Skeletal muscle satellite cell (primary cell): ENCODE measurements around the gene GTF3C4.

Source experiments
- H3K27me3 ChIP-seq: 2 replicates; pipeline ENCODE4 v1.7.0; 2013; ENCODE audit warnings: low read length; ENCODE audit not compliant: control insufficient read depth, insufficient read depth
- H3K36me3 ChIP-seq: 2 replicates; pipeline ENCODE4 v1.7.0; 2013; ENCODE audit warnings: mild to moderate bottlenecking, control low read depth, low read length; ENCODE audit not compliant: insufficient read depth
- H3K4me1 ChIP-seq: 2 replicates; pipeline ENCODE4 v1.7.0; 2013; ENCODE audit warnings: low read length; ENCODE audit not compliant: control insufficient read depth, insufficient read depth
- H3K4me2 ChIP-seq: 2 replicates; pipeline ENCODE4 v1.7.0; 2013; ENCODE audit warnings: mild to moderate bottlenecking, low read length
- H3K4me3 ChIP-seq: 2 replicates; pipeline ENCODE4 v1.7.0; 2013; ENCODE audit warnings: low read length
- H3K9ac ChIP-seq: 2 replicates; pipeline ENCODE4 v1.7.0; 2013; ENCODE audit warnings: mild to moderate bottlenecking, low read depth, low read length, moderate library complexity
- H3K9me3 ChIP-seq: replicated peaks from 2 replicates; pipeline ENCODE4 v1.7.0; 2013; ENCODE audit warnings: mild to moderate bottlenecking, control low read depth, low read length

Gene GTF3C4

DNA sequence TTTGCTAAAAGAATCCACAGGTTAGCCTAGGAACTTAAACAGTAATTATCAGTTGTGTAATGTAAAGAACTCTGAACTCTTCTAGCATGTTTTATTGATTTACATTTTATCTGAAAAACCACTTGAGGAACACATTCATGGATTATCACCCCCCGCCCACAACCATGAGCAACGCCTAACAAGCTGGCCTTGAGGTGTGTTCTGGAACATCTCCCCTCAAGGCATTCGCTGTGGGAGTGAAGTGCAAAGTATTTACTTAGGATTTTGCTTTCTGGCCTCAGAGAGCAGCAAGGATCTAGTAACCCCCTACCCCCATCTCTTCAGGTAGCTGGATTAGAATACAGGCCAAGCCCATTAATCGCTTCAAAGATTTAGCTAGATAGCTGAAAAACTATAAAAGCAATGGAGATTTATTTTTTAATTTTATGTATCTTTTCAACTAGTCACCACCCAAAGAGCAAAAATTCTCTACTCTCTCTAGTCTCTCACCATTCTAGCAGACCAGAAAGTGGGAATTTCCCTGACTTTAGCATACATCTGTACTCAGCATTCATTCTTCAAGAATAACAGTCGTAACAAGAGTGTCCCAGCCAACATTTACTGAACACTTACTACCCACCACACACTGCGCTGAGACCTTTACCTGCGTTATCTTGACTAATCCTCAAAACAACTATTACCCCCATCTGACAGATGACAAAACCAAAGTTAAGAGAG, 37.7 kb upstream of the GTF3C4 start:
- Histone ChIP-seq H3K27me3 (no peaks in the 10 kb centered on the region), H3K4me1 (peaks cover 14% of the 10 kb centered on the region), H3K9me3 (no peaks in the 10 kb centered on the region), H3K36me3 (peaks cover 43% of the 10 kb centered on the region), H3K4me3 (no peak overlapping the region), H3K4me2 (no peak overlapping the region), H3K9ac (no peak overlapping the region)

DNA sequence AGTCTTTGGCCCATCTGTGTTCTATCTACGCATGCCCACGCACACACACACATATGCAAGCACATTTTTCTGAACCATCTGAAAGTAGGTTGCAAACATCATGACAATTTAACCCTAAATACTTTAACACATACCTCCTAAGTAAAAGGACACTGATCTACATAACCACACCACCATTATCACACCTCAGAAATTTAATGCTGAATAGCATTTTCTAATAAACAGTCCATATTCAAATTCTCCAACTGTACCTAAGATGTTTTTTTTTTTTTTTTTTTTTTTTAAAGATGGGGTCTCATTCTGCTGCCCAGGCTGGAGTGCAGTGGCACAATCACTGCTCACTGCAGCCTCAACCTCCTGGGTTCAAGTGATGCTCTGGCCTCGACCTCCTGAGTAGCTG, 35.9 kb upstream of the GTF3C4 start:
- Histone ChIP-seq H3K9ac (no peak overlapping the region), H3K36me3 (peaks cover 46% of the 10 kb centered on the region), H3K4me1 (peaks cover 17% of the 10 kb centered on the region), H3K9me3 (no peaks in the 10 kb centered on the region), H3K27me3 (no peaks in the 10 kb centered on the region), H3K4me2 (no peak overlapping the region), H3K4me3 (no peak overlapping the region)

DNA sequence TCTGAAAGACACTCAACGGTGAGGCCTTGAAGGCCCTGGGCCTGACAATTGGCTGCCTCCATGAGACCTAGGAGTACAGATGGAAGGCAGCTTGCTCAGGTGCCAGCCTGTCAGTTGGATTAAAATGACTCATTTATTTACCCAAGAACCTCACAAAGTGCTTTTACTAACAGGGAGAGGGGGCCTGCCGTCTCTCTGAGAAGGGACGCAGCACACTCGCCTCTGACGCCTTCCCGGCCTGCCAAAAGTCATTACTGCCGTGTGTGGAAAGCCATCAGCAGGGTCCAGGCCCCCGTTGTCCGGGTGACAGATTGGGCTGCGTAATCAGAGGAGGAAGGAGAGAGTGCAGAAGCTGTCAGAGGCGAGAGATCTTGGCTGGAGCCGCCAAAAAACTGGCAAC, 32.9 kb upstream of the GTF3C4 start:
- Histone ChIP-seq H3K27me3 (no peaks in the 10 kb centered on the region), H3K4me3 (no peak overlapping the region), H3K4me1 (peaks cover 4% of the 10 kb centered on the region), H3K9ac (no peak overlapping the region), H3K36me3 (peaks cover 55% of the 10 kb centered on the region), H3K4me2 (no peak overlapping the region), H3K9me3 (no peaks in the 10 kb centered on the region)

DNA sequence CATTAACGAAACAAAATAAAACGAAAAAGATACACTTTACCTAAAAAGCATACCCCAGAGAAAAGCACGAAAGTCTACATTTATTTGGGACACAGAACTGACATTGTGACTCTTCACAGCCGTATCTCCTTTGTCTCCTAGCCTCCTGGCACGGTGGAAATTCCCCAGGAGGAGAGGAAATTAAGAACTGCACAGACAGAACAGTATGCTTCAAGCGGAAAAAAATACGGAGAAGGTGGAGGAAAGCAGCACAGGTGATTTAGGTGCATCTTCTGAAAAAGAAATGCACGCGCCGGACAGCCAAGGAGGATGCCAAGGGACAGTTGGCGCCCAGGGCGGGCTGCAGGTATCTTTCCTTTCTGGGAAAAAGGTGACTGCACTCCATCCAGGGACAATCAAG, 32.5 kb upstream of the GTF3C4 start:
- no peaks in the 10 kb centered on the region for H3K27me3 ChIP-seq
- H3K4me1 ChIP-seq = peaks cover 4% of the 10 kb centered on the region
- H3K9ac ChIP-seq = no peak overlapping the region
- no peak overlapping the region for H3K4me3 ChIP-seq
- no peaks in the 10 kb centered on the region for H3K9me3 ChIP-seq
- H3K4me2 ChIP-seq = no peak overlapping the region
- peaks cover 55% of the 10 kb centered on the region for H3K36me3 ChIP-seq

DNA sequence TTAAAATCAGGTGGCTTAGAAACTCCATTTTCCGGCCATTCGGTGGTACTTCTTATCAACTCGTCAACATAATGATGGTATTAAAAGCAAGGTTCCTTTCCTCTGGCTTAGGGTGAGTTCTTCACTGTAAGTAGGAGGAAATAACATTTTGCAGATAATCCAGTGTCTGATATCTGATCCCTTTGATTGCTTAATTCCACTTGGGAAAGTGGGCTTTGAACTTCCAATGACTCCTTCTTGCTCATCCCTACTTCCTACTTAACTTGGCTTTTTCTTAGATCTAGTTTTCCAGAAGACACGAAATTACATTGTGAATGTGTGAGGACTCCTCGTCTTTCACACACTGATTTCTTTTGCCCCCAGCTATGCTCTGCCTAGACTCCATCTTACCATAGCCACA, 32.0 kb upstream of the GTF3C4 start:
- Histone ChIP-seq H3K9ac (no peak overlapping the region), H3K27me3 (no peaks in the 10 kb centered on the region), H3K9me3 (no peaks in the 10 kb centered on the region), H3K4me3 (no peak overlapping the region), H3K4me1 (peaks cover 4% of the 10 kb centered on the region), H3K36me3 (peaks cover 58% of the 10 kb centered on the region), H3K4me2 (no peak overlapping the region)

DNA sequence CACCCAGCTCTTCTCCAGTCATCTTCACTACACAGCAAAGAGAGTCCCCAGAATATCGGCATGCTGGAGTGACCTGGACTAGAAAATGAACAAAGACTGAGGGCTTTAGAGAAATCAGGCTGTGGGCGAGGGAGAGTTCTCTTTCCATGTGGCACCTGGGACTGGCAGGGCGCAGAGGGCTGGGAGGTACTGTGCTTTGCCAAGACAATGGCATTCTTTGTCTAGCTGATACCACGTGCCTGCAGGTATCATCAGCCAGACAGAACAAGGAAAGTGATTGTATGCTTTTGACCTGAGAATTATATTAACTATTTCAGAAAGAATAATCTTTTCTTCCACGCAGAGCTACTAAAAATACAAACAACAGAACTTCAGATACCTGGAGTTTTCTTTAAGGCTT, 30.9 kb upstream of the GTF3C4 start:
- Histone ChIP-seq H3K4me1 (peaks cover 4% of the 10 kb centered on the region), H3K4me2 (no peak overlapping the region), H3K27me3 (no peaks in the 10 kb centered on the region), H3K4me3 (no peak overlapping the region), H3K9ac (no peak overlapping the region), H3K36me3 (peaks cover 68% of the 10 kb centered on the region), H3K9me3 (no peaks in the 10 kb centered on the region)

DNA sequence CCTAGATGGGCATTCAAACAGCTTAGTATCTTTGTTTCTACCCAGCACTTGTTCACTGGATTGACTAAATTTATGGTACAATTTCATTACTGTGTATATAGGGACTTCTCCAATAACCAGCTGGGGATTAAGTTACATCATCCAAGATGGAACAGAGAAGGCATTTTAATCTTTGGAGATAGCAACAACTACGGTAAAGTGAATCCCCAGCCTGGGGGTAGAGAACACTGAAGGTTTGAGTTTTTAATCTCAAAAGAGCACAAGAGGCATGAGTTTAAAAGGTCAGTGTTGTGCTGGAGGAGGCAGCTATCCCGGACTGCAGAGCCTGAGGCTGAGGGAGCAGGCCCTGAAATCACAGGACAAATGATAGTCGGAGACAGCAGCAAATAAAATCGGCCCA, 29.0 kb upstream of the GTF3C4 start:
- Histone ChIP-seq H3K4me1 (peaks cover 5% of the 10 kb centered on the region), H3K4me2 (no peak overlapping the region), H3K27me3 (no peaks in the 10 kb centered on the region), H3K36me3 (peaks cover 87% of the 10 kb centered on the region), H3K9ac (no peak overlapping the region), H3K4me3 (no peak overlapping the region), H3K9me3 (no peaks in the 10 kb centered on the region)

DNA sequence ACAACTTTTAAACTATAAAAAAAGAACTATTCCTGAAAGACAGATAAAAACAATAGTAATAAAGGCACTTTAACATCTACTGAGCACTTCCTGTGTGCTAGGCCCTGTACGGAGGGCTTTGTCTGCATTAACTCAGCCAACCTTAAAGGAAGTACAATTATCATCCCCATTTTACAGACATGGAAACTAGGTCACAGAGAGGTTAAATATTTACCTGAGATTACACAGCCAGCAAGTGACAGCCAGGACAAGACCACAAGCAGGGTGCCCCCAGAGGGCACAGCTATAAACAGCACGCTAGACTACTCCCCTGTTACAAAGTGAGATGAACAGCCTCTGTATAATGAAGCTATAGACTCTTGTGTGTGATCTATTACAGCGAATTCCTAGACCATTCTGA, 26.0 kb upstream of the GTF3C4 start:
- H3K9ac ChIP-seq = no peak overlapping the region

DNA sequence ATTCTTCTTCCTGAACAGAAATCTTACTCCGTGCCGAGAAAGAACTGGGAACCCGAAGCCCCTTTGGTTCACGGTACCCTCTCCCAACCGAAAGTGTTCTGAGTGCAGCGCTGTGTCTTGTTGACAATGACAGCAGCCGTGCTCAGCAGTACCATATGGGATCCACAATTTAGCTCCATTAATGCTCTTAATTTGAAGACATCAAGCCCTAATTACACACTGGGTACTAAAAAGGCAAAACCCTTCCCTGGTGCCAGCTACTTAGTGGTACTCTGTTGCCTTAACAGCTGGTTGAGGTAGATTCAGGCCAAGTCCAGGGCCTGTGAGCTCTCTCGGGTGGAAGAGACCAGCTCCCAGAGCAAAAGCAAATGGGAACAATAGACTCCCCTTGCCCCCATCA, 25.0 kb upstream of the GTF3C4 start:
- Histone ChIP-seq H3K4me3 (no peak overlapping the region), H3K27me3 (no peaks in the 10 kb centered on the region), H3K9me3 (no peaks in the 10 kb centered on the region), H3K4me1 (peaks cover 26% of the 10 kb centered on the region), H3K36me3 (peaks cover 78% of the 10 kb centered on the region), H3K4me2 (no peak overlapping the region), H3K9ac (no peak overlapping the region)

More for the DNA sequence above, 26.0 kb upstream of the GTF3C4 start:
- peaks cover 78% of the 10 kb centered on the region for H3K36me3 ChIP-seq
- no peaks in the 10 kb centered on the region for H3K27me3 ChIP-seq
- H3K9me3 ChIP-seq = no peaks in the 10 kb centered on the region
- H3K4me2 ChIP-seq = no peak overlapping the region
- H3K4me3 ChIP-seq = no peak overlapping the region
- peaks cover 26% of the 10 kb centered on the region for H3K4me1 ChIP-seq

DNA sequence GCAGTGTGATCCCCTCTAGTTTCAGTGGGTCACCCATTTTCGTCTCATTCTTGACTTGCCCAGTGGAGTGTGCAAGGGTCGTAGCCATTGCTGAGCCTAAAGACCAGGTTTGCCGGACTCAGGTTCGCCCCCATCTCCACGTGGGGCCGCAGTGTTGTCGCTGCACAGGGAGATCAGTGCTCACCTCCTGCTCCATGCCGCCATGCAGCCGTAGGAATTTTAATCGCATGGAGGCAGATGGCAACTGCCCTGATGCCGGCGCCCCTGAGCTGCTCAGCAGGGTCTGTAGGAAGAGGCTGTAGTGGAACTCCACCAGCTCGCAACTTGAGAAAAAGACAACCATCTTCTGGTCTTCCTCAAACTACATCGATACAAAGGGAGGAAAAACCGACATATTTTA, 24.6 kb upstream of the GTF3C4 start:
- H3K27me3 ChIP-seq = no peaks in the 10 kb centered on the region
- no peak overlapping the region for H3K4me2 ChIP-seq
- no peak overlapping the region for H3K9ac ChIP-seq
- no peaks in the 10 kb centered on the region for H3K9me3 ChIP-seq
- H3K4me3 ChIP-seq = no peak overlapping the region
- peaks cover 78% of the 10 kb centered on the region for H3K36me3 ChIP-seq
- peaks cover 26% of the 10 kb centered on the region for H3K4me1 ChIP-seq

DNA sequence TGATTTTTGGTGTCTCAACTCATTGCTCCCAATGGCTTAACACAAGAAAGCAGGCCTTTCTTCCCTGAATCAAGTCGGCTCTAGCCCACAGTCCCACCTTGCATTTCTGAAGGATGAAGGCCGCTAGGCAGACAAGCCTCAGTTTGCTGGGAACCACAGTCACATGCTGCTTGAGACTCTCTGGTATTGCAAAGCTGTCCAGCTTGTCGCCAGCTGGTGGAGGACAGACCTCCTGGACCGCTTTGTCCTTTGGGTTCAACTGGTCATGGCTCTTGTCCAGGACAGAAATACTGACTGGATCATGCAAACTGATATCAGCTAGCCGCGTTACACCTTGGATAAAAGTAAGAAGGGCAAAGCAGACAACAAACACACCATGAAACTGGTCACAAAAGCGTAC, 23.5 kb upstream of the GTF3C4 start:
- H3K4me1 ChIP-seq = peaks cover 30% of the 10 kb centered on the region
- H3K27me3 ChIP-seq = no peaks in the 10 kb centered on the region
- peak overlapping the region; percentile 68 for H3K9ac ChIP-seq
- peak overlapping the region; percentile 55 for H3K4me2 ChIP-seq
- peak overlapping the region; percentile 39 for H3K4me3 ChIP-seq
- no peaks in the 10 kb centered on the region for H3K9me3 ChIP-seq
- peaks cover 69% of the 10 kb centered on the region for H3K36me3 ChIP-seq

DNA sequence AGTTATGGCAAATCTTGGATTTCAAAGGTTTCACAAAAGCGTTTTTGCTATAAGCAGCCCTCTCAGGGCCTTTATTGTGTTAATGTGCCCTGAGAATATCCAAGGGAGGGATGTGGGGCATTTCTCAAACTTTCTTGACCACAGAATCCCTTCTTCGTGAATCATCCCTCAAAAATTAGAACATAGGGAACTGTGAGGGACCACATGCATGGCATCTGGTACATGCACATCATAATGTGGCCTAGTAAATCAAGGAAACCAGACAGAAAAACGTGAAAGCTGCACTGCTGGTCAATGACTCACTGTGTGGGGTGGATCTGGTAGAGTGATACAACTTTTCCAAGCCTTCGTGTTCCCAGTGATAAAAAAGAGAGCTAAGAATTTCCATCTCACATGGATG, 22.9 kb upstream of the GTF3C4 start:
- H3K9ac ChIP-seq = peak overlapping the region; percentile 76
- H3K9me3 ChIP-seq = no peaks in the 10 kb centered on the region
- H3K4me2 ChIP-seq = peak overlapping the region; percentile 67
- peaks cover 64% of the 10 kb centered on the region for H3K36me3 ChIP-seq
- peaks cover 31% of the 10 kb centered on the region for H3K4me1 ChIP-seq
- H3K27me3 ChIP-seq = no peaks in the 10 kb centered on the region
- H3K4me3 ChIP-seq = peak overlapping the region; percentile 39
